ENCODE data around the gene CAMK1D. TPM values are rescaled to one million over a fixed set of nuclear protein-coding genes. Genes with fewer than 3 reads are reported as not detected.

The CAMK1D gene
- total and polyA plus RNA-seq, 10 of the 15 experiments (the other 5 are each of a cell fraction or from before 2014, with no cell fraction given): 2.1 to 35.5 (median 14.7) TPM

- CTCF ChIA-PET: no interaction called here
- no peak for FAIRE-seq
- H3K9ac ChIP-seq (ENCODE audit: control insufficient read depth, insufficient read depth, low read length): no peak overlapping the region
Measured at GRCh38 chr10:12634621-12634931, 285.2 kb downstream of the CAMK1D start.

More at GRCh38 chr10:12634621-12634931, 285.2 kb downstream of the CAMK1D start:
- ATAC-seq (no peak), DNase-seq (ENCODE audit: low read depth, low spot score) (no peak)
- Histone ChIP-seq H3K27ac (ENCODE audit: control insufficient read depth, insufficient read depth) (no peak overlapping the region), H3K4me2 (ENCODE audit: control insufficient read depth, insufficient read depth) (no peak overlapping the region), H3K4me1 (ENCODE audit: control insufficient read depth, insufficient read depth, low read length) (peaks cover 4% of the 10 kb centered on the region), H3K36me3 (ENCODE audit: control insufficient read depth in 2 of 2, insufficient read depth in 2 of 2, low read length in 1 of 2) (no peaks in the 10 kb centered on the region; a peak in 1 of 4 replicates), H2AFZ (ENCODE audit: control insufficient read depth, low read depth, low read length) (no peak overlapping the region), H3K79me2 (ENCODE audit: control insufficient read depth, insufficient read depth, low read length) (no peaks in the 10 kb centered on the region; the same call in 1 of the 2 replicates), H4K20me1 (ENCODE audit: control insufficient read depth, insufficient read depth) (no peaks in the 10 kb centered on the region), H3K9me3 (replicated peaks; ENCODE audit: control insufficient read depth, insufficient read depth, low read length) (no peaks in the 10 kb centered on the region; the same call in 2 of the 3 replicates), H3K4me3 (no peak overlapping the region), H3K27me3 (replicated peaks in 1 of 2; ENCODE audit: control insufficient read depth in 2 of 2, insufficient read depth in 2 of 2, low read length in 1 of 2) (no peaks in the 10 kb centered on the region)
- intact Hi-C loops (cut with micrococcal nuclease; ENCODE audit: unreplicated experiment): no loop called here
- in situ Hi-C loops (cut with MboI): no loop called here
- ChIA-PET SMC1A (ENCODE audit: uncharacterized antibody, unreplicated experiment) (interaction anchor here (0.9 to 1.7 kb wide), 3 partner anchors 9 to 53 kb away, joined by 3 to 7 read pairs (median 4); no protein-coding TSS in a partner anchor), POLR2A (interaction anchor here (0.9 kb wide), 1 partner anchor 10 kb away, joined by 4 read pairs; no protein-coding TSS in a partner anchor), RAD21 (ENCODE audit: unreplicated experiment) (no interaction called here)
- TF ChIP-seq WRNIP1 (IDR thresholded peaks at IDR 0.05; ENCODE audit: borderline replicate concordance, low read depth, low read length): no peak
- no peak for TF ChIP-seq HDAC2 (IDR thresholded peaks at IDR 0.05)
- no peak for TF ChIP-seq PML (IDR thresholded peaks at IDR 0.05; ENCODE audit: low read length)
- TF ChIP-seq RFX5 (IDR thresholded peaks at IDR 0.05; ENCODE audit: low read depth, low read length): no peak
- no peak for TF ChIP-seq TARDBP (IDR thresholded peaks at IDR 0.05; ENCODE audit: borderline replicate concordance)
- no peak for TF ChIP-seq NFIC (IDR thresholded peaks at IDR 0.05; ENCODE audit: low read depth, low read length)
- no peak for TF ChIP-seq NR2F1 (conservative IDR thresholded peaks at IDR 0.05)
- TF ChIP-seq, protein P1, sequence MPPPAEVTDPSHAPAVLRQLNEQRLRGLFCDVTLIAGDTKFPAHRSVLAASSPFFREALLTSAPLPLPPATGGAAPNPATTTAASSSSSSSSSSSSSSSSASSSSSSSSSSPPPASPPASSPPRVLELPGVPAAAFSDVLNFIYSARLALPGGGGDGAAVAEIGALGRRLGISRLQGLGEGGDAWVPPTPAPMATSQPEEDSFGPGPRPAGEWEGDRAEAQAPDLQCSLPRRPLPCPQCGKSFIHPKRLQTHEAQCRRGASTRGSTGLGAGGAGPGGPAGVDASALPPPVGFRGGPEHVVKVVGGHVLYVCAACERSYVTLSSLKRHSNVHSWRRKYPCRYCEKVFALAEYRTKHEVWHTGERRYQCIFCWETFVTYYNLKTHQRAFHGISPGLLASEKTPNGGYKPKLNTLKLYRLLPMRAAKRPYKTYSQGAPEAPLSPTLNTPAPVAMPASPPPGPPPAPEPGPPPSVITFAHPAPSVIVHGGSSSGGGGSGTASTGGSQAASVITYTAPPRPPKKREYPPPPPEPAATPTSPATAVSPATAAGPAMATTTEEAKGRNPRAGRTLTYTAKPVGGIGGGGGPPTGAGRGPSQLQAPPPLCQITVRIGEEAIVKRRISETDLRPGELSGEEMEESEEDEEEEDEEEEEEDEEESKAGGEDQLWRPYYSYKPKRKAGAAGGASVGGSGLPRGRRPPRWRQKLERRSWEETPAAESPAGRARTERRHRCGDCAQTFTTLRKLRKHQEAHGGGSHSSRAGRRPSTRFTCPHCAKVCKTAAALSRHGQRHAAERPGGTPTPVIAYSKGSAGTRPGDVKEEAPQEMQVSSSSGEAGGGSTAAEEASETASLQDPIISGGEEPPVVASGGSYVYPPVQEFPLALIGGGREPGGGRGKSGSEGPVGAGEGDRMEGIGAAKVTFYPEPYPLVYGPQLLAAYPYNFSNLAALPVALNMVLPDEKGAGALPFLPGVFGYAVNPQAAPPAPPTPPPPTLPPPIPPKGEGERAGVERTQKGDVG (CRISPR knock-in tag; IDR thresholded peaks at IDR 0.05): no peak
- no peak for TF ChIP-seq SIX5 (IDR thresholded peaks at IDR 0.05; ENCODE audit: low read depth, low read length, severe bottlenecking)
- no peak for TF ChIP-seq USF1 (IDR thresholded peaks at IDR 0.05; ENCODE audit: borderline replicate concordance, extremely low read length, insufficient read depth, low read depth, low read length)
- no peak for TF ChIP-seq IRF4 (IDR thresholded peaks at IDR 0.05; ENCODE audit: low read depth, low read length)
- TF ChIP-seq SP1 (IDR thresholded peaks at IDR 0.05; ENCODE audit: low read depth, low read length): no peak
- no peak for TF ChIP-seq SUZ12 (IDR thresholded peaks at IDR 0.05; ENCODE audit: unreplicated experiment)
- no TSS peak for BruUV-seq (replicated peaks)
- WGBS (ENCODE audit: insufficient coverage, insufficient replicate concordance, low lambda C conversion rate, missing lambda C conversion rate): 43% methylated on average over 10 of the region's 10 CpGs

Data from GM12878 (cell line).